GM18498 (cell line): Measurements from ENCODE around the gene BCOR.
A peak's percentile ranks its signal among the peaks of the same experiment; 100 is the strongest.

ENCODE experiments used
- ATAC-seq: cut with Tn5 transposase; IDR thresholded peaks from one replicate; pipeline ENCODE4 v1.9.1; 2021; ENCODE audit warnings: mild to moderate bottlenecking, moderate library complexity; ENCODE audit not compliant: unreplicated experiment

The BCOR gene

DNA sequence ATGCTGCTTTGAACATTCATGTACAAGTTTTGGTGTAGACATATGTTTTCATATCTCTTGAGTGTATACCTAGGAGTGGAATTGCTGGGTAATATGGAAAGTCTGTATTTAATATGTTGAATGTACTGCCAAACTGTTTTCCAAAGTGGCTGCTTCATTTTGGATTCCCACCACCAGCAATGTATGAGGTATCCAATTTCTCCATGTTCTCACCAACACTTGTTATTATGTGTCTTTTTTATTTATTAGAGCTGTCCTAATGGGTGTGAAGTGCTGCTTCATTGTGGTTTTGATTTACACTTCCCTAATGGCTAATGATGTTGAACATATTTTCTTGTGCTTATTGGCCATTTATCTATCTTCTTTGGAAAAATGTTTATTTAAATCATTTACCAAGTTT lies 60.4 kb downstream of the BCOR start:
- no peak for ATAC-seq

DNA sequence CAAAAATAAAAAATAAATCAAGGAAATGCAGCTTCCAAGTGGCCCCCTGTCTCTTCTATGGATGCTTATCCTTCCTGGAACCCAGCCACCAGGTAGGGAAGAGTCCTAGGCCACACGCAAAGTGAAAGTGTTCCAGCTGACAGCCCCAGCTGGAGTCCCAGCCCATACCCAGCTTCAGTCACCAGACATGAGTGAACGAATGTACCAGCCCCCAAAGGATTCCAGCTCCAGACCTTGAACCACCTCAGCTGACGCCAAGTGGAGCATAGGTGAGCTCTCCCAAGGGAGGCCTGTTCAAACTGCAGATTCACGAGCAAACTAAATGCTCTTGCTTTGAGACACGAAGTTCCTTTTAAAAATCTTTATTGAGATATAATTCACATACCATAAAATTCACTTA lies 62.0 kb downstream of the BCOR start:
- ATAC-seq: no peak

DNA sequence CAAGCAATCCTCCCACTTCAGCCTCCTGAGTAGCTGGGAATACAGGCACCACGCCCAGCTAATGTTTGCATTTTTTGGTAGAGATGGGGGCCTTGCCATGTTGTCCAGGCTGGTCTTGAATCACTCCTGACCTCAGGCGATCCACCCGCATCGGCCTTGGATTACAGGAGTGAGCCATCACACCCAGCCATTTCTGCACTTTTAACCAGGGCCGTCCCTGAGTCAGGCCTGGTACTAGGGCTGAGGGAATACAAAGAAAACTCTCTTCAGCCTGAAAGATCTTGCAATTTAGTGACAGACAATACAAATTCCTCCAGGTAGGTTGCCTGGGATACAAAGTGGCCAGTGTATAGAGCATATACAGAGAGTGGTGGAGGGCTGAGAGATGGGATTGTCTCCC lies 65.8 kb downstream of the BCOR start:
- ATAC-seq: no peak

DNA sequence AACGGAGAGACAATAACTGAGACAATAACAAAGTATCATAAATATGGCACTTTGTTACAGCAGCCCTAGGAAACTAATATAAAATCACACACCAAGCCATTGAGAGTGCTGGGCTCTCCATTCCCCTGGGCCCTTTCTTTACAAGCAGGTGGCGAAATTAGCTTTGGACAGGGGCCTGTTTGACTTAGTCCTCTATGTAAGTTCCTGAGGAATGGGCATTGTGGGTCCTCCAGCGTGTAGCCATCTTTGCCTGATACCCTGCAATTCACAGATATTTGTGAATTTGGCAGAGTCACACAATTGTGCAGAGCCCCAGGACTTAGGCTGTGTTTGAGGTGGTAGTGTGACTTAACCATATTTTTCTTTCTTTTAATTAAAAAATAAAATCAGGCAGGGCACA lies 67.6 kb downstream of the BCOR start:
- no peak for ATAC-seq

DNA sequence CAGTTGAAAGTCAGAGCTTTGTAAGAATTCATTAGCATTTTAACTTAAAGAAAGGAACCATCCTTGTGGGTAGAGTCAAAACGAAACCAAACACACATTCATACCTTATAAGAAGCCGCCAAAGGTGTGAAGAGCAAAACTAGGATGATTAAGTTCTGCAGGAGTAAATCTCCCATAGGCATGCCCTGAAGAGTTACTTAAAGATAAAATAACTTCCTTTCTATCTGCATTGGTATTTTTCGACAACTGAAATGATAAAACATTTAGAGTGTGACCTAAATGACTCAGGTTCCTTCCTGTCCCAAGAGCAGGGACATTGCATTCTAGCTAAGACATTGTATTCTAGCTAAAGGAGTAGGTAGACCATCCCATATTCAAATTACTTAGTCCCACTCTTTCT lies 75.3 kb downstream of the BCOR start:
- peak; percentile 46 for ATAC-seq

DNA sequence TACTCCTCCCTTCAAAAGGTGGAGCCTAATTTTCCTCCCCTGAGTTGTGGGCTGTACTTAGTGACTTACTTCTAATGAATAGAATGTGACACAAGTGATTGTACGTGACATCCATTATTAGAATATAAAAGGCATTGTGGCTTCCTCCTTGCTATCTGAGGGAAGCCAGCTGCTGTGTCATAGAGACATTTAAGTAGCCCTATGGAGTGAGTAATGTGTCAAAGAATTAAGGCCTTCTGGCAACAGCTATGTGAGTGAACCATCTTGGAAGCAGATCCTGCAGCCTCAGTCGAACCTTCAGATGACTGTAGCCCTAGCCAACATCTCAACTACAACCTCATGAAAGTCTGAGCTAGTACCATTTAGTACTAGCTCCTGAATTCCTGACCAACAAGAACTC lies 76.1 kb downstream of the BCOR start:
- ATAC-seq: no peak

DNA sequence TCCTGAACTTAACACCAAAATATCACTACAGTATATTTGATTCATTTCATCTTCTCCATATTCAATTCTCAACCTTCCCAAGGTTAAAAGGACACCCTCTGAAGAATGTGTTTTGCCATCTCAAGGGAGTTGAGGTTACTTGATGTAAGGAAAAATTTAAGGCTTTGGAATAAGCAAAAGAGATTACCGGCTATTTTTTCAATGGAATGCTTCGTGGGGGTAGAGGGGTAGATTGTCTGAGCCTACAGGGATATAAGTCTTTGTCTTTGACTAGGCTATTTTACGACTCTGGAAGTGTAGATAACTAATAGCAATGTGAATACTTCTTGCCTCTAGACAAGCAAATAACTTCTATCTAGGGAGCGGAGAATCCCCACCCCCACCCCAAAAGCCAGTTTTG lies 78.2 kb downstream of the BCOR start:
- ATAC-seq: no peak

DNA sequence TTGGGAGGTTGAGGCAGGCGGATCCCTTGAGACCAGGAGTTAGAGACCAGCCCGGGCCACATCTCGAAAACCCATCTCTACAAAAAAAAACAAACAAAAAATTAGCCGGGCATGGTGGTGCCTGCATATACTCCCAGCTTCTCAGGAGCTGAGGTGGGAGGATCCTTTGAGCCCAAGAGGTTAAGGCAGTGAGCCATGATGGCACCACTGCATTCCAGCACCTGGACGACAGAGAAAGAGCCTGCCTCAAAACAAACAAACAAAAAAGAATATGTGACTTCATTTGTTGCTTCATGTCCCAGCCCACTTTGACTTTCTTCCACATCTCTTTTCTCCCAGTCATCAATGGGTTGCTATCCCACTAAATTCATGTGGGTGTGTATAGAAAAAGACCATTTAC lies 79.7 kb downstream of the BCOR start:
- no peak for ATAC-seq

DNA sequence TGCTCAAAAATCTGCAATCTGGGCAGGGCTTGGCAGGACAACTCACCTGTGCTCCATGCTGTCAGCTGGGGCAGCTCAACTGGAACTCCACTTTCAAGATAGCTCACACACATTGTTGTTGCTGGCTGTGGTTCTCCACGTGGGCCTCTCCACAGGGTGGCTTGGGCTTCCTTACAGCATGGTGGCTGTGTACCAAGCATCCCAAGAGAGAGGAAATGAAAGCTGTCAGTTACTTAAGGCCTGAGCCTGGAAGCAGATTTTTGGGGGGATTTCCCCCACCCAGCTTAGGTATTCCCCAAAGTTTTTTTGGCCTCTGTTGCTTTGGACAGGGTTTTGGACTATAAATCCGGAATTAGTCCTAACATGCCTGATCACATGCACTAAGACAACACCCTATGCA lies 81.0 kb downstream of the BCOR start:
- no peak for ATAC-seq

DNA sequence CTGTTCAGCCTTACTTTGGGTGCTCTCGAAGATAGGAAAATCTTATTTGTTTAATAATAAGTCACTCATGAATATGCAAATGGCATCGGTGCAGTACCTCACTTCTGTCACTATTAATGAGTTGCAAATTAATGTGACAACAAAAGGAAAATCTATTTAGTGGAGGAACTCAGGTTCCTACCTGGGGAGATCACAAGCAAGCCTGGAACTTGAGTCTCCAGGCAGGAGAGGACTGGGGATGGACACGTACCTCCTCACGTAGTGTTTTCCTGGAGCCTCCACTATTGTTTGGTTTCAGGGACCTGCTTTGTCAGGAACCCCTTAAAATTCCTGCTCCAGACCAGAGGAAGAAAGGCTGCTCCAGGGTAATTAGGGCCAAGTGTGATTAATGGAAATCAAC lies 82.1 kb downstream of the BCOR start:
- ATAC-seq: no peak

DNA sequence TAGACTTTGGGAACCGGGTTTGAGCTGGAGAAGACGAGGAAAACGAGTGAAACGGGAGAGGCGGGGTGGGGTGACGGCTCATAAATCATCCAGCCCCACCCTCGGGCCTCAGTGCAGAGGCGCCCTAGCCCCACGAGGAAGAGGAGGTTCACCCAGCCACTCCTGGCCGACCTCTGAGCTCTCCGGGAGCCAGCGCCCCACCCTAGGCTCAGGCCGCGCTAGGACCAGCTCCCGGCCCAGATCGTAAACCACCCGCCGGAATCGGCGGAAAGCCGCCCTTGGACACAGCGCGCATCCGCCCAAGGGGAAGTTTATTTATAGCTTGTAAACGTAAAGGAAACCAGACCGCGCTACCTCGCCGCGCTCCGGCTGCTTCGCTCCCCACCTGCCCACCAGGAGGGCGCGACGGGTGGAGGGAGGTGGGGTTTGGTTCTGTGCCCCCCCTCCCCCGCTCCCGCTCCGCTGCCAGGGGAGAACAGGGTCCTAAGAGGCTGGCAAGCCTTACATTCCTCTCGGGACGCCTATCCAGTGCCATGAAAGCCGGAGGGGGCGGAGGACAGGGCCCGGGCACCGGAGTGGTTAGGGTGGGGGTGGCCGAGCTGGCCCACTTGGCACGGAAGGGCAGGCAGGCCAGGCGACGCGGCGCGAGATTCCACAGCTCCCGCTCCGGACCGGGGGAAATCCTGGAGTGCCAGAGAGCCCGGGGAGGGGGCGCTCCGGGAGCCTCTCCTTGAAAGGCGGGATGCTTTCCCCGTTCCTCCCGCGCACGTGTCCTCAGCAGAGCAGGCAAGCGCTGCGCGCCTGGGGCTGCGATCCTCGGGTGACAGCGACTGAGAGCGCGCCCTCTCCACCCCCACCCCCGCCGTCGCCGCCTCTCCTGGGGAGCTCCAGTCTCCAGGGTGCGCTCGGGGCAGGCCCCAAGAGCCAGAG lies 84.2 kb downstream of the BCOR start:
- ATAC-seq: peak; percentile 29

DNA sequence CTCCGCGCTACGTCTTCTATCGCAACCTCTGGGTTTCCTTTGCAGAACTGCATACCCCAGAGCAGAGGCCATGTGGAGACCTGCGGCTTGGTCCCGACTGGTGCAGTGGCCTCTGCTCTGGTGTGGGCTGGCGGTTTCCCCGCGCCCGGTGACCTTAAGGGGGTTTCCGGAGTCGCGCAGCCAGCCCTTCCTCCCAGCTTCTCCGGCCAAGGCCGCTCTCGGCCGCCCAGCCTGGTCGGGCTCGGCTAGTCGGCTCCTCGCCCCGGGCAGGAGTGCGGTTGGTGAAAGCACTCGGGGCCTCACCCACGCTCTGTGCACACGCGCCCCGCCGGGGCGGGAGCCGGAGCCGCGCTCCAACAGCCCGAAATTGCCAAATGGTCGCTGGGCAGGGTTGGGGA lies 84.9 kb downstream of the BCOR start:
- ATAC-seq: peak; percentile 57

DNA sequence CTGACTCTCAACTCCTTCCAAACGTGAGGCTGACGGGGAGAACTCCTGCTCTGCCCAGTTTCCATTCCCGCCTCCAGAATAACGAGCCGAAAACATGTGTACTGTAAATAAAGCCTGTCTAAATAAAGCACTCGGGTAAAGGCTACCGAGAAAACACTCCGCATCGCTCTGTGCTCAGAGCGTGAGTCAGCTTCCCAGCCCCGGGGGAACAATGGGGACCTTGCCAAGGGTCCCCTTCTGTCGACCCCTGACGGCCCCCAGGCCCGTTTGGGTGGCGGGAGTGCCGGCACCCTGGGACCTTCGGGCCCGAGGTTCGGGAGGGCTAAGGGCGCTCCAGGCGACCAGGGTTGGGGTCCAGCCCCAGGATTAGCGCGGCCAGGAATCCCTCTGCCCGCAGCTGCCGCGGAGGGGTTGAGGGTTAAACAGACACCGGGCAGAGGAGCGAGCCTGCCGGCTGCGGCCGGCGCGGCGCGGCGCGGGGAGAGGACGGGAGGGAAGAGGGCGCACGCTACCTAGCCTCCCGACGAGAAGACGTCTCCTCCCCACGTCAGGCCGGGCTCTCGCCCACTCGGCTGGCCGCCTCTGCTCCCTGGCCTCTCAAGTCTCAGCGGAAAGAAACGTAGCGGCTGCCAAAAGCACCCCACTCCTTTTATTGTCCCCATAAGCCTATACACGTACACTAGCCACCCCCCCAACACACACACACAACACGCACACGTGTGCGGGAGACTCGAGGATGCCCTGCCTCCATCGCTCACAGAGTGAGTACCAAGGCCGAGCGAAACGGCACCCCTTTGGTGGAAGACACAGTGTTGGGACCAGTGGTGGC lies 85.5 kb downstream of the BCOR start:
- peak; percentile 2 for ATAC-seq

DNA sequence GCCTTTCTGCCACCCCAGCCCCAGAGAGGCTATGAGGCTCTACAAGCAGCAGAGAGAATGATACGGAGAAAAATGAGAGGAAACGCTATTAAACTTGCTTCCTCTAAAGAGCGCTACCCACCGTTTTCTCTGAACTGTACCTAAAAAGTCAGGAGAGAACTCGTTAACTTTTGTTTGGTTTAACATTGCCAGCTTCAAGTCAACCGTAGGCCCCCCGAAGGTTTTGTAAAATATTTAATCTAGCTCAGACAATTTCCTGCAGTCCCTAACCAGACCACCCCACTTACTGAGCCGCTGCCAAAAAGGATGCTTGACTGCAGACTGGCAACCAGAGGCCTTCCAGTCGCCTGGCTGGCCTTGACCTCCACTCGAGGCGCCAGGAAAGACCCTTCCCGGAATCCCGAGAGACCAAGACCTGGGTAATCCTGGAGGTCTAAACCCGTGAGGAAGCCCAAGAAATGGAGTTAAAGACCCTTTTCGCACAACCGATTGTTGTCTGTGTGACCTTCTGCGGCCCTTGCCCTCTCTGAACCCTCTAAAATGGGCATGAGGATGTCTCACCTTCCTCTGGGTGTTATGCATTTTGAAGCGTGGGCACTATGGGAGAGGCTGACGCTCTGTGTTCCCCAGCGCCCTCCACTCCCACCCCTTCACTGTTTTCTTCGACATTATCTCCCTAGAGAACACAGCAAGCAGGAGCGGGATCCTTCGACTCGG lies 86.3 kb downstream of the BCOR start:
- no peak for ATAC-seq

DNA sequence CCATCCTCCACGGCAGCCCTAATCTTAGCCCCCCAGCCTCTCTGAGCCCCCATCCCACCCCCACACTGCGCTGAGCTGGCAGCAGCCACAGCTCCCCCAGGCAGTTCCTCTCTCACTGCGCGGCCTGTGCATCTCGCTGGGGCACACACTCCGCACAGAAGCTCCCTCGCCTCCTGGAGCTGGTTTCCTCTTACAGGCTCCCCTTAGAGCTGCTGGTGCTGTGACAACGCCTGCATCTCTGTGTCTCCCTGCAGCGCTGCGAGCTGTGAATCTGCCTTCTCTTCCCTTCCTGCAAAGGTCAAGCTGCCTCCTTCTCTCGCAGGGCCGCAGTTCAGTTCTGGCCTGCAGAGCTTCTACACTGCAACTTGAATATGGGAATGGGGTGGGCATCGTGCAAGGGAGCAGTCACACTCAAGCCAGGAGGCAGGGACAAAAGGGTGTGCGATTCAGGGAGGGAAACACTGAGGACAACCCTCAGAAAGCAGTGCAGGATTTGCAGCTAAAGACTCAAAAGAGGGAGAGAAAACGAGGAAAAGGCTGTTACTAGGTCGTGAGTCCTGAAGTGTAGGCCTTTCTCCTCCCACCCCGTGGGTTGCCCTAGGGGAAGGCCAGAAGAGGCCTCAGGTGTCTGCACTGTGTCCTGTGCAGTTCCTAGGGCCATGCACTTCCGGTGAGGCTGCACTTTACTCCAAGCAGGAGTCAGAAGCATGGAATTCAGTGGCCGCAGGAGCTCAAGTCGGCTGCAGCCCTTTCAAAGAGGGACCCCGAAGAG lies 87.0 kb downstream of the BCOR start:
- ATAC-seq: no peak

DNA sequence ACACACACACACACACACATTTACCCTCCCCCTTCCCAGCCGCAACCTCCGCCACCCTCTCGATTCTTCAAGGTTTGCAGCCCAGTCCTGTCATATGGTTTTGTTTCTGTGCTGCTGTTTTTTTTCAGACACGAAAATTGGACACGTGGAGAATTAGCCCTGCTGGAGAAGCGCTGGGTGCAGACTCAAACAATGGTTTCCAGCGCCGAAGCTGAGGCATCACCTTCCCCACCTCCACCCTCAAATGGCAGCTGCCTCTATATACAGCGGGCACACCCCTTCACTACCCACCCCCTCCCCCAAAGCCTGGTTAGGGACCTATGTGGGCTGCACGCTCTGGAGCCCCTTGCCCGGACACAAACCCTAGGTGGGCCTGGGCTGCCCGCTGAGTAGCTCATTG lies 87.9 kb downstream of the BCOR start:
- no peak for ATAC-seq

DNA sequence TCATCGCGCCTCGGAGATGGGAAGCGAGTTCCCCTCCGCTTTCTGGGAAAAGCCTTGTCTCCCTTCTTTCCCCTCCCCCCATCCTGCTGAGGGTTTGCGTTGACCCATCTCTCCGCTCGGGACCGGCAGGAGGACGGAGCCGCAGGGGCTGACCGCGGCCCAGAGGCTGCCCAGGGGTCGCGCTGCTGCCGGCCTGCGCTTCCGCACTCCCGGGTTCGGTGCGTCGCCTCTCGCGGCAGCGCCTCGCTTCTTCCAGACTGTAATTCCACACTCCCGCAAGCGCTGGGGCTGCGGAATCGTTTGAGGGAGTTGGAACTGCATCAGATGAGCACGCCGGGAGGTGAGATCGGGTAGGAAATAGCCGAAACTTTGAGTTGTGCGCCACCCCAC lies 88.3 kb downstream of the BCOR start:
- ATAC-seq: no peak

DNA sequence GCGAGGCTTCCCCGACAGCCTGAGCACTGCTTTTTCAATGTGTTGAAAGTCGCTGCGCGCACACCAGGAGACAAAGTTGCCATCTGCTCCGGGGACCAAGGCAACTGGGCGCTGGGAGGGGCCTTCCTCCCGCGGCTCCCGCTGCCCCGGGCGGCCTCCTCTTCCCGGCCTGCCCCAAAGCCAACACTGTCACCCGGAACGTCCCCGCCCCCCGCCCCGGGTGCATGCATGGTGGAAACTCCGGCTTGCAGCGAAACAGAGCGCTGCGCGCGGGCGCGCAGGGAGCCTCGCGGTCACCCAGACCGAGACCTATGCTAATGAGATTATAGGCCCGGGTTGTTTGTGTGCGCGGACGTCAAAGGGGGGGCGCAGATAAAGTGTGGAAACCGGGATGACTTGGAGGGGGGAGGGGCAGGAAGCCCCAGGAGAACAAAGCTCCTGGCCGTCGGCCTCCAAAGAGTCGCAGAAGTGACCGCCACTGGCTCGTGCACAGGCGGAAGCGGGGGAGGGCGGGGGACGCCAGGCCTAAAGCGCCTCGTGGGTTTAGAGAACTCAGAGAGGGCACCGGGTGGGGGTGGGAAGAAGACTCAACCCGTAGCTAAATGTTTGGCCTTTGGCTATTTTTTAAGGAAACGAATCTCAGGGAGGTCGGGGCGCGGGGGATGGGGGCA lies 88.8 kb downstream of the BCOR start:
- ATAC-seq: no peak

DNA sequence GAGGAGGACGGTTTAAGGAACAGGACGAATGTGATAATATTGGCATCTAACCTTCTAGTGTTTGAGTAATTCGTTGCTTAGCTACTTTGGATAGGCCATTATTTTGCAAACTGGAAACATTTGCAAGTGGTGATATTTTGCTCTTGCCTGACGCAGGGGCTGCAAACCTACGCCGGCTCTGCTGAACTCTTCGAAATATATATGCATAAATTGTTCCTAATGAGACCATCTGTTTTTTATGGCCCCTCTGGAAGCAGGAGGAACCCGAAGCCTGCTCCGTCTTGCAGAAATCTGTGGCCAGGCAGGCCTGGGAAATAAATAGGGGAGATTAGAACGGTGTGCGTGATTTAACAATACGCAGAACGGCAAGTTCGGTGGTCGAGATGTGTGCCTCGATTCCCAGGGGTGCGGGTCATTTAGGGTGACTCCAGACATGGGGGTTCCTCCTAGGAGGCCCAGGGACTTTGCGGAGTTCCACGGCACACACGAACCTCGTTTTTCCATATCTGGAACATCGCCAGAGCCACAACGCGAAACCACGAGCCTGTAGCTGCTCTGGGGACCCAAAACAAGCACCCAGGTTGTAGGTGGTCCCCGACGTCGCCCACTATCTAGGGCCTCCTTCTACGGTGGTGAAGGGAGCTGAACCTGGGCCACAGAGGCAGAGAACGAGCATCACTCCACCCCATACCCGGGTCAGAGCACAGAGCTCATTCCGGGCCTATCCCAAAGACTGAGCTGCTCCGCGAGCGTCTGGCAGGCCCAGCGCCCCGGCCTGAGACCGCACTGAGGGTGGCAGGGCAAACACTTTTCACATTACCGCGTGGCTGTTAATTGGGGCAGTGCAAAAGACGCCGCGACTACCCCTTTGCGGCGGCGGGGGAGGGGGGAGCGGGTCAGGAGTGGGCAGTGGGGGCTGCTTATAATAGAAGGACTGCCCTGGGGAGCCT lies 89.7 kb downstream of the BCOR start:
- no peak for ATAC-seq
